B cell (primary cell): ENCODE data around the gene LIX1. TPM values are rescaled to one million over a fixed set of nuclear protein-coding genes. Genes with fewer than 3 reads are reported as not detected.
"Not testable (repeated sequence)": the region's sequence is repeated elsewhere in the genome, so short reads cannot be mapped to it uniquely, and the experiment has no call there.

ENCODE experiments used
- ATAC-seq: fragments of 200-7000 bp; cut with Tn5 transposase; one replicate; pipeline ENCODE4 v1.10.0; 2021; ENCODE audit warnings: low read depth, mild to moderate bottlenecking, moderate number of reproducible peaks, moderate library complexity
- CTCF ChIA-PET: fragments of 350-600 bp; sonication (Branson Sonifier 250); formaldehyde crosslinking; loops from one replicate; lab custom pipeline; 2021; ENCODE audit warnings: antibody characterized with exemption, inconsistent platforms; lab: Charles Lee
- POLR2A ChIA-PET: fragments of 350-600 bp; sonication (Branson Sonifier 250); formaldehyde crosslinking; loops from one replicate; lab custom pipeline; 2021; ENCODE audit warnings: antibody characterized with exemption; lab: Charles Lee
- DNase-seq: peaks from one replicate; pipeline ENCODE4 v3.0.0; 2013
- H2AFZ ChIP-seq: 2 replicates; pipeline ENCODE4 v1.6.1; 2012; ENCODE audit warnings: mild to moderate bottlenecking, low read depth, low read length; ENCODE audit not compliant: insufficient read depth, poor library complexity, severe bottlenecking
- H3K27ac ChIP-seq, 2 donors: 1 replicate in 1 of 2; 2 replicates in 1 of 2; pipeline ENCODE4 v1.5.1; 2012 to 2013; ENCODE audit warnings: low read length in 2 of 2, mild to moderate bottlenecking in 2 of 2, moderate library complexity in 1 of 2
- H3K27me3 ChIP-seq, 4 experiments: fragments of 200-600 bp in 1 of 4; sonication (generic) in 1 of 4; replicated peaks in 1 of 4; 1 replicate in 2 of 4; 2 replicates in 2 of 4; pipeline versions ENCODE4 v1.6.1 to v1.7.0; 2013 to 2016; ENCODE audit warnings: low read length in 3 of 4, mild to moderate bottlenecking in 2 of 4, mixed read lengths in 1 of 4, moderate library complexity in 1 of 4; ENCODE audit not compliant: insufficient read depth in 4 of 4, control insufficient read depth in 3 of 4; ENCODE audit errors: control extremely low read depth in 1 of 4
- H3K36me3 ChIP-seq, 2 experiments: replicated peaks in 1 of 2; 1 replicate in 1 of 2; 2 replicates in 1 of 2; pipeline versions ENCODE4 v1.6.1 to v1.7.1; 2013; ENCODE audit warnings: low read length in 1 of 2; ENCODE audit not compliant: insufficient read depth in 2 of 2, control insufficient read depth in 1 of 2; ENCODE audit errors: control extremely low read depth in 1 of 2, extremely low read depth in 1 of 2
- H3K4me1 ChIP-seq, 2 donors: fragments of 200-600 bp in 1 of 2; sonication (generic) in 1 of 2; 1 replicate in 1 of 2; 2 replicates in 1 of 2; pipeline versions ENCODE4 v1.5.1 to v1.6.1; 2013 to 2017; ENCODE audit warnings: low read length in 2 of 2; ENCODE audit not compliant: control insufficient read depth in 2 of 2, insufficient read depth in 2 of 2
- H3K4me2 ChIP-seq: replicated peaks from 2 replicates; pipeline ENCODE3; 2012; ENCODE audit warnings: mild to moderate bottlenecking, low read depth, low read length; ENCODE audit not compliant: poor library complexity, severe bottlenecking
- H3K4me3 ChIP-seq, 5 experiments: fragments of 200-600 bp in 1 of 5; sonication (generic) in 1 of 5; 1 replicate in 3 of 5; 2 replicates in 2 of 5; pipeline versions ENCODE4 v1.5.1 to v1.7.0; 2011 to 2016; ENCODE audit warnings: low read length in 4 of 5, mild to moderate bottlenecking in 4 of 5, low read depth in 2 of 5, control low read depth in 1 of 5, moderate library complexity in 1 of 5; ENCODE audit not compliant: insufficient read depth in 1 of 5; ENCODE audit errors: control extremely low read depth in 1 of 5, extremely low read depth in 1 of 5
- H3K79me2 ChIP-seq: fragments of 200-600 bp; sonication (generic); one replicate; pipeline ENCODE4 v1.6.0; 2016; ENCODE audit warnings: low read length; ENCODE audit not compliant: control insufficient read depth, insufficient read depth
- H3K9ac ChIP-seq: fragments of 200-600 bp; sonication (generic); 2 replicates; pipeline ENCODE4 v1.6.1; 2017; ENCODE audit warnings: mild to moderate bottlenecking, low read length, moderate library complexity
- H3K9me3 ChIP-seq, 3 donors: one replicate each; pipeline versions ENCODE4 v1.6.1 to v1.7.1; 2013; ENCODE audit warnings: low read length in 2 of 3; ENCODE audit not compliant: control insufficient read depth in 2 of 3, insufficient read depth in 1 of 3; ENCODE audit errors: control extremely low read depth in 1 of 3
- H4K20me1 ChIP-seq: 2 replicates; pipeline ENCODE4 v1.6.0; 2012; ENCODE audit warnings: mild to moderate bottlenecking, low read length; ENCODE audit not compliant: insufficient read depth, control insufficient read depth, poor library complexity, severe bottlenecking
- H3K27ac Mint-ChIP-seq: one replicate; pipeline ENCODE4 v1.8.0; 2021; ENCODE audit warnings: mixed read lengths
- H3K27me3 Mint-ChIP-seq: one replicate; pipeline ENCODE4 v1.8.0; 2021; ENCODE audit warnings: mixed read lengths
- H3K4me1 Mint-ChIP-seq: one replicate; pipeline ENCODE4 v1.8.0; 2021; ENCODE audit warnings: mixed read lengths
- H3K4me3 Mint-ChIP-seq: one replicate; pipeline ENCODE4 v1.8.0; 2021; ENCODE audit warnings: mixed read lengths
- H3K9me3 Mint-ChIP-seq: one replicate; pipeline ENCODE4 v1.8.0; 2022; ENCODE audit warnings: mixed read lengths; ENCODE audit not compliant: insufficient read depth
- CTCF ChIP-seq: fragments of 200-600 bp; IDR thresholded peaks from one replicate; pipeline ENCODE4 v1.8.0; 2022; ENCODE audit warnings: antibody characterized with exemption, mild to moderate bottlenecking
- EZH2 ChIP-seq: IDR thresholded peaks from 2 replicates; pipeline ENCODE4 v1.6.1; 2012; ENCODE audit warnings: borderline replicate concordance, low read depth, mild to moderate bottlenecking, moderate library complexity, low read length; ENCODE audit not compliant: insufficient read depth, poor library complexity, severe bottlenecking
- WGBS: methylation state at CpG from one replicate; pipeline ENCODE4 v1.1.5; 2013; ENCODE audit warnings: missing lambda C conversion rate; ENCODE audit not compliant: insufficient coverage; 5-methylcytosine and 5-hydroxymethylcytosine counted together
- intact Hi-C: fragments of 100-400 bp; cut with micrococcal nuclease; formaldehyde crosslinking; loops from one replicate; pipeline ENCODE4 v1.10.0; 2022
- polyA minus RNA-seq: library from RNA; depleted of rRNA, polyadenylated mRNA; stranded (reverse); fragments of >200 nt; gene quantifications from 2 replicates; pipeline ENCODE4 v1.2.3, GENCODE V29; 2012
- polyA plus RNA-seq: library from polyadenylated mRNA; depleted of rRNA; stranded (reverse); fragments of >200 nt; gene quantifications from 2 replicates; pipeline ENCODE4 v1.2.3, GENCODE V29; 2012
- total RNA-seq, 2 donors: library from RNA; stranded (reverse); fragments of 120-200 nt in 1 of 2; gene quantifications; 1 replicate in 1 of 2; 2 replicates in 1 of 2; pipeline versions ENCODE4 v1.2.3 to v1.2.4, GENCODE V29; 2013 to 2022

LIX1 gene
- total RNA-seq = not detected in 2 replicates
- total RNA-seq (2013) = 0.07 TPM
- polyA plus RNA-seq = not detected in 2 replicates
- not detected in 2 replicates for polyA minus RNA-seq

GRCh38 chr5:97142521-97143254 lies at the start of gene LIX1:
TSS of gene LIX1 (minus strand) at chr5:97142611. CDS start at chr5:97142576, 35 bp downstream.
- TF ChIP-seq EZH2 = no peak
- TF ChIP-seq CTCF = peak; percentile 35
- Mint-ChIP-seq H3K27ac (no peak within 1 kb of the TSS), H3K9me3 (no peaks in the 10 kb centered on the region), H3K4me1 (no peaks in the 10 kb centered on the region), H3K4me3 (no peak within 1 kb of the TSS), H3K27me3 (no peaks in the 10 kb centered on the region)
- intact Hi-C loops = loop anchor here (1.0 kb wide), 1 partner anchor 273 kb away; no protein-coding TSS in a partner anchor
- no peaks in the 10 kb centered on the region for H4K20me1 ChIP-seq
- H2AFZ ChIP-seq = no peak within 1 kb of the TSS
- H3K27me3 ChIP-seq = no peaks in the 10 kb centered on the region
- DNase-seq (peak; percentile 34), ATAC-seq (no peak)
- H3K4me2 ChIP-seq = no peak within 1 kb of the TSS
- H3K9ac ChIP-seq = no peak within 1 kb of the TSS
- H3K4me1 ChIP-seq = no peaks in the 10 kb centered on the region
- POLR2A ChIA-PET = no interaction called here
- H3K4me3 ChIP-seq = no peak within 1 kb of the TSS
- H3K9me3 ChIP-seq = no peaks in the 10 kb centered on the region
- no peaks in the 10 kb centered on the region for H3K79me2 ChIP-seq
- H3K27ac ChIP-seq = no peak within 1 kb of the TSS
- H3K36me3 ChIP-seq = no peaks in the 10 kb centered on the region
- WGBS = no CpG with 5 or more reads among the region's 6 CpGs
- CTCF ChIA-PET = interaction anchor here (0.7 to 3.6 kb wide), 24 partner anchors 9 to 529 kb away, joined by 3 to 40 read pairs (median 4); partner anchors contain the start of genes ERAP1 and LNPEP

GRCh38 chr5:97191893-97192292 lies 49.5 kb upstream of the LIX1 start:
- WGBS = 67% methylated on average over 1 of the region's 2 CpGs
- Histone ChIP-seq H4K20me1 (no peaks in the 10 kb centered on the region), H3K79me2 (no peaks in the 10 kb centered on the region), H3K36me3 (peaks cover 0 to 4% of the 10 kb centered on the region in 2 experiments), H3K27ac (no peak overlapping the region), H3K9me3 (peaks cover 0 to 11% (median 0%) of the 10 kb centered on the region in 3 donors), H3K4me1 (peaks cover 18 to 21% of the 10 kb centered on the region in 2 donors), H3K4me3 (no peak overlapping the region), H3K4me2 (no peak overlapping the region), H3K9ac (no peak overlapping the region), H3K27me3 (no peaks in the 10 kb centered on the region), H2AFZ (no peak overlapping the region)
- H3K4me1 Mint-ChIP-seq = peaks cover 17% of the 10 kb centered on the region
- ChIA-PET CTCF (no interaction called here), POLR2A (no interaction called here)
- H3K4me3 Mint-ChIP-seq = no peak overlapping the region
- no peak overlapping the region for H3K27ac Mint-ChIP-seq
- no peak for TF ChIP-seq CTCF
- no peak for TF ChIP-seq EZH2
- DNase-seq (no peak), ATAC-seq (no peak)
- intact Hi-C loops = no loop called here
- H3K9me3 Mint-ChIP-seq = peaks cover 2% of the 10 kb centered on the region
- peaks cover 13% of the 10 kb centered on the region for H3K27me3 Mint-ChIP-seq

- CTCF ChIA-PET = not testable (repeated sequence)
Measured at GRCh38 chr5:97189523-97189922, 47.1 kb upstream of the LIX1 start.

More at GRCh38 chr5:97189523-97189922, 47.1 kb upstream of the LIX1 start:
- Mint-ChIP-seq H3K4me1 (peaks cover 17% of the 10 kb centered on the region), H3K27me3 (peaks cover 13% of the 10 kb centered on the region)
- H3K9ac ChIP-seq, H4K20me1 ChIP-seq, H2AFZ ChIP-seq, POLR2A ChIA-PET, H3K4me3 Mint-ChIP-seq, H3K27ac ChIP-seq, H3K27me3 ChIP-seq, DNase-seq, H3K36me3 ChIP-seq, H3K9me3 Mint-ChIP-seq, H3K4me3 ChIP-seq, ATAC-seq, H3K4me2 ChIP-seq, H3K27ac Mint-ChIP-seq, H3K79me2 ChIP-seq: not testable (repeated sequence)
- H3K9me3 ChIP-seq = peaks cover 0 to 11% (median 0%) of the 10 kb centered on the region in 3 donors
- WGBS = no CpG with 5 or more reads among the region's 1 CpG
- H3K4me1 ChIP-seq = peaks cover 16 to 20% of the 10 kb centered on the region in 2 donors
- intact Hi-C loops = loop anchor here (10.0 kb wide), 1 partner anchor 1545 kb away; the partner anchor contains the start of gene RFESD
